ENCODE results near the gene ARPP19. TPM values are rescaled to one million over a fixed set of nuclear protein-coding genes. Genes with fewer than 3 reads are reported as not detected.

The ARPP19 gene
- total and polyA plus RNA-seq, 9 of the 15 experiments (the other 6 are each of a cell fraction or from before 2014, with no cell fraction given), result 33.3 to 102 (median 60.5) TPM

DNA sequence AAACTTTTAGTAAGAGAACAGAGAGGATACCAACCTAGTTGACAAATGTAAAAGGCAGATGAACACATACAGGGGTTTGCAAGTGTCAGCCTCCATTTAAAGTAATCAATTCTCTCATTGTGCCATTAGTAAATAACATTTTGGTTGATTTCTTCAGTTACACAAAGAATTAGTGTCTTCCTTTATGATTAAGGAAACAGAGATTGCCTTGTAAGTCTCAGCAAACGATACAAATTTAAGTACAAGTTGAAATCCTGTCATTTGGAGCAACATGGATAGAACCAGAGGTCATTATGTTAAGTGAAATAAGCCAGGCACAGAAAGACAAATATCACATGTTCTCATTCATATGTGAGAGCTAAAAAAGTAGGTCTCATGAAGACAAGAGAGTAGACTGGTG, 66.2 kb downstream of the ARPP19 start:
- H3K4me3 ChIP-seq, result no peak overlapping the region
- no peak for TF ChIP-seq PPARD (CRISPR knock-in tag; IDR thresholded peaks at IDR 0.05)
- TF ChIP-seq MTF1 (CRISPR knock-in tag; IDR thresholded peaks at IDR 0.05; ENCODE audit: borderline replicate concordance), result no peak
- TF ChIP-seq ZNF507 (tag; conservative IDR thresholded peaks at IDR 0.05), result no peak
- no peak for TF ChIP-seq PCBP2 (IDR thresholded peaks at IDR 0.05; ENCODE audit: low read depth, low read length, poor library complexity, severe bottlenecking)
- TF ChIP-seq, protein P1, sequence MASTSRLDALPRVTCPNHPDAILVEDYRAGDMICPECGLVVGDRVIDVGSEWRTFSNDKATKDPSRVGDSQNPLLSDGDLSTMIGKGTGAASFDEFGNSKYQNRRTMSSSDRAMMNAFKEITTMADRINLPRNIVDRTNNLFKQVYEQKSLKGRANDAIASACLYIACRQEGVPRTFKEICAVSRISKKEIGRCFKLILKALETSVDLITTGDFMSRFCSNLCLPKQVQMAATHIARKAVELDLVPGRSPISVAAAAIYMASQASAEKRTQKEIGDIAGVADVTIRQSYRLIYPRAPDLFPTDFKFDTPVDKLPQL (IDR thresholded peaks at IDR 0.05; ENCODE audit: extremely low read depth, insufficient read length), result no peak
- TF ChIP-seq ZNF175 (CRISPR knock-in tag; IDR thresholded peaks at IDR 0.05; ENCODE audit: low read depth), result no peak
- TF ChIP-seq, protein P2, sequence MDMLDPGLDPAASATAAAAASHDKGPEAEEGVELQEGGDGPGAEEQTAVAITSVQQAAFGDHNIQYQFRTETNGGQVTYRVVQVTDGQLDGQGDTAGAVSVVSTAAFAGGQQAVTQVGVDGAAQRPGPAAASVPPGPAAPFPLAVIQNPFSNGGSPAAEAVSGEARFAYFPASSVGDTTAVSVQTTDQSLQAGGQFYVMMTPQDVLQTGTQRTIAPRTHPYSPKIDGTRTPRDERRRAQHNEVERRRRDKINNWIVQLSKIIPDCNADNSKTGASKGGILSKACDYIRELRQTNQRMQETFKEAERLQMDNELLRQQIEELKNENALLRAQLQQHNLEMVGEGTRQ (CRISPR knock-in tag; IDR thresholded peaks at IDR 0.05), result no peak
- no peak for TF ChIP-seq NR1H2 (CRISPR knock-in tag; IDR thresholded peaks at IDR 0.05)
- TF ChIP-seq TBP (optimal IDR thresholded peaks at IDR 0.05; ENCODE audit: low read depth, low read length), result no peak
- TF ChIP-seq CXXC5 (CRISPR knock-in tag; IDR thresholded peaks at IDR 0.05), result no peak
- no peak for TF ChIP-seq SMAD1 (IDR thresholded peaks at IDR 0.05; ENCODE audit: low read depth, low read length, partially characterized antibody)
- TF ChIP-seq MAFK (IDR thresholded peaks at IDR 0.05; ENCODE audit: low read length), result no peak
- TF ChIP-seq TRIM24 (IDR thresholded peaks at IDR 0.05), result no peak
- no peak for TF ChIP-seq RBM14 (IDR thresholded peaks at IDR 0.05; ENCODE audit: borderline replicate concordance, insufficient read depth, low read depth, low read length)
- no peak for TF ChIP-seq HDAC2 (IDR thresholded peaks at IDR 0.05)
- no peak for TF ChIP-seq ZBTB7A (IDR thresholded peaks at IDR 0.05; ENCODE audit: borderline replicate concordance, control insufficient read depth, low read depth, low read length)
- no peak for TF ChIP-seq TAF1 (IDR thresholded peaks at IDR 0.05; ENCODE audit: control insufficient read depth, extremely low read depth, insufficient read depth, low read length, severe bottlenecking)
- TF ChIP-seq HEY1 (CRISPR knock-in tag; IDR thresholded peaks at IDR 0.05; ENCODE audit: borderline replicate concordance), result no peak
- TF ChIP-seq GATA2 (CRISPR knock-in tag; IDR thresholded peaks at IDR 0.05), result no peak
- no TSS peak for BruUV-seq (replicated peaks)
- no peak overlapping the region for H2AFZ ChIP-seq (ENCODE audit: low read depth, low read length)
- H3K9me3 ChIP-seq (replicated peaks; ENCODE audit: control insufficient read depth, insufficient read depth, low read depth, low read length), result no peaks in the 10 kb centered on the region
- H3K4me1 ChIP-seq (replicated peaks in 1 of 2; ENCODE audit: control insufficient read depth in 2 of 2, insufficient read depth in 2 of 2, low read length in 2 of 2), result no peaks in the 10 kb centered on the region
- H3K9me1 ChIP-seq (ENCODE audit: control insufficient read depth, insufficient read depth, low read length), result no peaks in the 10 kb centered on the region
- no peak for FAIRE-seq
- in situ Hi-C loops (cut with MboI) (no loop called here), intact Hi-C loops (cut with micrococcal nuclease) (no loop called here)
- H3K27me3 ChIP-seq (ENCODE audit: control insufficient read depth in 2 of 2, insufficient read depth in 2 of 2, low read length in 2 of 2), result peaks cover 8 to 12% of the 10 kb centered on the region in 2 experiments
- 0% methylated on average over 1 of the region's 1 CpG for WGBS (ENCODE audit: insufficient coverage, low coverage, missing lambda C conversion rate)
- H3K4me2 ChIP-seq (ENCODE audit: insufficient read depth, low read length), result no peak overlapping the region
- no peaks in the 10 kb centered on the region for H3K36me3 ChIP-seq (ENCODE audit: control insufficient read depth, insufficient read depth, low read length)
- DNase-seq (ENCODE audit: extremely low read depth in 1 of 4, low spot score in 3 of 4), result no peak
- ATAC-seq, result no peak
- no peaks in the 10 kb centered on the region; the same call in 1 of the 2 replicates for H4K20me1 ChIP-seq (replicated peaks; ENCODE audit: control insufficient read depth, insufficient read depth, low read length)
- no peak overlapping the region for H3K9ac ChIP-seq (ENCODE audit: insufficient read depth in 1 of 2, low read depth in 2 of 2, low read length in 2 of 2)
- ChIA-PET POLR2A (interaction anchor here (0.9 kb wide), 1 partner anchor 11 kb away, joined by 3 read pairs; no protein-coding TSS in a partner anchor), CTCF (ENCODE audit: low intra/inter-chr PET ratio) (no interaction called here)
- no peaks in the 10 kb centered on the region for H3K79me2 ChIP-seq (ENCODE audit: control insufficient read depth, insufficient read depth, low read length)
- H3K27ac ChIP-seq (ENCODE audit: extremely low read depth, low read depth, low read length), result no peak overlapping the region
